AG20443 (cell line): ENCODE results near the gene ULK3.
A peak's percentile ranks its signal among the peaks of the same experiment; 100 is the strongest.
"Not testable (repeated sequence)": the region's sequence is repeated elsewhere in the genome, so short reads cannot be mapped to it uniquely, and the experiment has no call there.

Experiments
- DNase-seq: peaks from one replicate; pipeline ENCODE4 v3.0.0; 2012; ENCODE audit warnings: low spot score, mixed read lengths

The ULK3 gene, protein sequence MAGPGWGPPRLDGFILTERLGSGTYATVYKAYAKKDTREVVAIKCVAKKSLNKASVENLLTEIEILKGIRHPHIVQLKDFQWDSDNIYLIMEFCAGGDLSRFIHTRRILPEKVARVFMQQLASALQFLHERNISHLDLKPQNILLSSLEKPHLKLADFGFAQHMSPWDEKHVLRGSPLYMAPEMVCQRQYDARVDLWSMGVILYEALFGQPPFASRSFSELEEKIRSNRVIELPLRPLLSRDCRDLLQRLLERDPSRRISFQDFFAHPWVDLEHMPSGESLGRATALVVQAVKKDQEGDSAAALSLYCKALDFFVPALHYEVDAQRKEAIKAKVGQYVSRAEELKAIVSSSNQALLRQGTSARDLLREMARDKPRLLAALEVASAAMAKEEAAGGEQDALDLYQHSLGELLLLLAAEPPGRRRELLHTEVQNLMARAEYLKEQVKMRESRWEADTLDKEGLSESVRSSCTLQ

DNA sequence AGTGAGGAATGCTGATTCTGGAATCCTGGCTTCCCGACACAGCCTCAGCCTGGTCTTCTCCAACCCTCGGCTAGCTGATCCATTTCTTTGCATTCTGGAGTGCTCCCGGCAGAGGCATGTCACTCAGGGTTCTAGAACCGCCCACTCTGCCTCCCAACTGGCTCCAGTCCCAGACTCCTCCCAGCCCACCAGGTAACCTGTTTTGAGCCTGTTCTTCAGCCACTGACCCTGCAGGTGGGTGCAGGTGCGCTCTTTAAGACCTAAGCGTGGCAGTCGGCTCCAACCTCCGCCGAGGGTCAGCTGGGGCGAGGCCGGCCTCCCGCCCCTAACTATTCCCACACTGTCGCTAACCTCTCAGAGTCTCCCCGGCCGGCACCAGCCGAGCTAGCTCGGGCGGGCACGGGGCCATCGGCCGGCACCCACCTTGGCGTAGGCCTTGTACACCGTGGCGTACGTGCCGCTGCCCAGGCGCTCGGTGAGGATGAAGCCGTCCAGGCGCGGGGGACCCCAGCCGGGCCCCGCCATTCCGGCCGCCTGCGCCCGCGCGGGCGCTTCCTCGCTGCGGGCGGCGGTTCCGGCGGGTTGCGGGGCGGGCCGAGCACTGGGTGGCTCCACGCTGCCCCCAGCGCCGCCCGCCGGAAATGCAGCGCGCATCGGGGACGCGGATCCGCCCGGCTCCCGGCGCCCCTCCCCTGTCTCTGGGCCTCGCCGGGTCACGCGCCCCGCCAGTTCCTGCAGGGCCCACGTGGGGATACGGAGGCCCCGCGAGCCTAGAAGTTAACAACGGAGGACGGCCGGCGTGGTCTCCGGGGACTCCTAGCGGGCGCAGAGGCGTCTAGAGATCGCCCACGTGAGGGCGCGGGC lies at the start of gene ULK3:
TSS of gene ULK3 (minus strand) at position 576 of the 864 bp plus-strand sequence. CDS start at position 525, 51 bp downstream.
- peak; percentile 99 for DNase-seq

DNA sequence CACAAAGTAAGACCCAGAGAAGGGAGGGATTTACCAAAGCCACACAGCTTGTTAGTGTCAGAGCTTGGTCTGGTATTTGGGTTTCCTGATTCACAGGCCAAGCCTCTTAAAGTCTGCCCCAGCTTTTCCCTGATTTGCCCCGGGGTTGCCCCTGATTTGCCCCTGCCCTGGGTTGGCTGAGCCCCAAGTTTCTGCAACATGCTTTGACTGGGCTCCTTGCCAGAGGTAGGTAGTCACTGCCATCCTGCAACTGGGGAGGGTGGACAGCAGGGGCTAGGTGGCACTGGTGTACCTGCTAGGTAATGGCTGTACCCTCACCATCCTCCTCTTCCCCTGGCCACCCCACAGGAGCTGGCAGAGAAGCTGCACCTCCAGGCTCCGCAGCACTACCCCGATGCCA lies 49.4 kb upstream of the ULK3 start:
- DNase-seq, result no peak

DNA sequence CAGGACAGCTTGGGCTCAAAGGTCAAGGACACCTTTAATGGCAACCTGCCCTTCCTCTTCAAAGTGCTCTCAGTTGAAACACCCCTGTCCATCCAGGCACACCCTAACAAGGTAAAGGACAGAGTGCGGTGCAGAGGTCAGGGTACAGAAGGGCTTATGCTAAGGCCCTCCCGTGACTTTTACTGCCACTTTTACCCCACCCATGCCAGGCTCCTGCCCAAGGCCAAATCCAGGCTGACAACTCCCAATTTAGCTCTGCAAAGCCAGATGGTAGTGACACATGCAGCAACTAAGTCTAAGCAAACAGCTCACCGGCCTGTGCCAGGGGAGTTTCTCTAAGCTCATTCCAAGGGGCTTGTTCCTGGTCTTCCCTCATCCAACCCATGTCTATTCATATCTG lies 48.5 kb upstream of the ULK3 start:
- DNase-seq, result no peak

DNA sequence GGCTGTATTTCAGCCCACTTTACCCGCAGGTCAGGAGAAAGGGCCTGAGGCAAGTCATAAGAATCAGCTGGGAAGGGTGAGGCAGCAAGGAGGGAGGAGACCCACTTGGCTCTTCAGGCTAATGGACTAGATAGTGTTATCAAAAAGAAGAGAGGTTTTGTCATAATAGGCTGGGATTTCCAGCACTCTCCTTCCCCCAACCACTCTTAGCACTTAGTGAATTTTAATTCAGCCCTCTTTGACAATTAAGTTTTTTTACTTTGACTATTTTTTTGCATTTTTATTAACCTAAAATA lies 47.7 kb upstream of the ULK3 start:
- no peak for DNase-seq

DNA sequence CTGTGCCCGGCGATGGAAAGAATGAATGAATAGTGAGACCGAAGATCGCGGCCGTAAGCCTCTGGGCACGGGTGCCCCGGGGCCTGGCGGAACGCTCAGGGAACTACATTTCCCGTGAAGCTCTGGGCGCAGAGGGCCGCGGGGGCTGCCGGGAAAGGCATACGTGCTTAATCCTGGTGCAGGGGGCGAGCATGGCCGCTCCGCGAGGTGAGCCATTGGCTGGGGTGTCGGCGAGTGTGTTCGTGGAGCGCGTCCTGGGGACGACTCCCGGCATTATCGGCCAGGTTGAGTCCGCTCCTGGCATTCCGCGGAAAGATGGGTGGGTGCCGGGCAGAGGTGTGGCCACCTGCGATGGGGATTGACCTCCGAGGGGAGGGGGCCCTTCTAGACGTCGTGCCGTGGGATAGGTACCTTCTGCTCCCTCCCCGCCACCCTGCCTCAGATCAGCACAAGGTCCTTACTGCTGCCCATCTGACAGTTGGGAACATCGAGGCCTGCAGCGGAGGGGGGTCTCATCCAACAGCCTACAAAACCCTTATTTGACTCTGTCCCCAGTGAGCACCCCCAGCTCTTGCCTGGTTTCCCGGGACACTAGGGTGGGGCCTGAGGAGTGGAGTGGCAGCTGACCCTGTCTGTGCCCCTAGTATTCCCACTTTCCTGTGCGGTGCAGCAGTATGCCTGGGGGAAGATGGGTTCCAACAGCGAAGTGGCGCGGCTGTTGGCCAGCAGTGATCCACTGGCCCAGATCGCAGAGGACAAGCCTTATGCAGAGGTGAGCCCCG lies 47.1 kb upstream of the ULK3 start, which contains the start of gene MPI:
TSS of gene MPI (plus strand) at position 160 of the 782 bp plus-strand sequence. CDS start at position 192, 32 bp downstream.
- peak; percentile 96 for DNase-seq

DNA sequence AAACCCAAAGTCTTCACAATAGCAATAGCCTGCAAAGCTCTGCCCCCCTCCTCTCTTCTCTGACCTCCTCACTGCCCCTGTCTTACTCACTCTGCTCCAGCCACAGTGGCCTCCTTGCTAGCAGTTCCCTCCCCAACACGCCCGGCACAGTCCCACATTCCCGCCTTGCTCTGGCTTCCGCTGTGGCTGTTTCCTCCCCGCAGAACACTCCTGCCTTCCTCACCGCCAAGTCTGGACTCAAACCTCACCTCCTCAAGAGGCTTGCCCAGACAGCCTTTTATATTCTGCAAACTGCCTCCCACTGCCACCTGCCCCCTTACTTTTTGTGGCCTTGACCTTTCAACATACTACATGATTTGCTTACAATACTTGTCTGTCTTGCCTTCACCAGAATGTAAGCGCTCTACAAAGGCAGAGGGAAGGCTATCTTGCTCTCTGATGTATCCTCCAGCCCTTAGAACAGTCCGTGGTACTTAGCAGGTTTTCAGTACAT lies 46.5 kb upstream of the ULK3 start:
- DNase-seq, result peak; percentile 66

DNA sequence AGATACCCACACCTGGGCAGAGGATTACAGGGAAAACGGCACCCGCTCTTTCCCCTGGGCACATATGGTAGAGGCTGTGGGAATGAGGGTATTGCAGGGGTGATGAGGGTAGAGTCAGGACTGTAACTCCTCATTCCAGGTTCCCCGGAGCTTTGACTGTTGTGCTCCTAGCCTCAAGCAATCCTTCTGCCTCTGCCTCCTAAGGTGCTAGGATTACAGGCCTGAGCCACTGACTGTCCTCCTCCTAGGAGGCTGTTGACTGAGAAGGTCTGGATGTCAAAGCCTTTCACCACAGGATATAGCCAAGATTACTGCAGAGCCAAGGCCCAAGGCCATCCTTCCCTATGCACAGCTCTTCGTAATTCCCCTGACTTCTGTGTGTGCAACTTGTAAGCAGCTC lies 45.8 kb upstream of the ULK3 start:
- no peak for DNase-seq

DNA sequence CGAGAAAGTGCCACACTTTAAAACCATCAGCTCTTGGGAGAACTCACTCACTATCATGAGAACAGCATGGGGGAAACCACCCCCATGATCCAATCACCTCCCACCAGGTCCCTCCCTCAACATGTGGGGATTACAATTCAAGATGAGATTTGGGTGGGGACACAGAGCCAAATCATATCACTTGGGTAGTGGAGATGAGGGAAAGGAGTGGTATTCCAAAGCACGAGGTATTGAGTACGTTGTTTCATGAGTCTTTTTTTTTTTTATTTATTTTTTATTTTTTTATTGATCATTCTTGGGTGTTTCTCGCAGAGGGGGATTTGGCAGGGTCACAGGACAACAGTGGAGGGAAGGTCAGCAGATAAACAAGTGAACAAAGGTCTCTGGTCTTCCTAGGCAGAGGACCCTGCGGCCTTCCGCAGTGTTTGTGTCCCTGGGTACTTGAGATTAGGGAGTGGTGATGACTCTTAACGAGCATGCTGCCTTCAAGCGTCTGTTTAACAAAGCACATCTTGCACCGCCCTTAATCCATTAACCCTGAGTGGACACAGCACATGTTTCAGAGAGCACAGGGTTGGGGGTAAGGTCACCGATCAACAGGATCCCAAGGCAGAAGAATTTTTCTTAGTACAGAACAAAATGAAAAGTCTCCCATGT lies 44.7 kb upstream of the ULK3 start:
- DNase-seq, result not testable (repeated sequence)

DNA sequence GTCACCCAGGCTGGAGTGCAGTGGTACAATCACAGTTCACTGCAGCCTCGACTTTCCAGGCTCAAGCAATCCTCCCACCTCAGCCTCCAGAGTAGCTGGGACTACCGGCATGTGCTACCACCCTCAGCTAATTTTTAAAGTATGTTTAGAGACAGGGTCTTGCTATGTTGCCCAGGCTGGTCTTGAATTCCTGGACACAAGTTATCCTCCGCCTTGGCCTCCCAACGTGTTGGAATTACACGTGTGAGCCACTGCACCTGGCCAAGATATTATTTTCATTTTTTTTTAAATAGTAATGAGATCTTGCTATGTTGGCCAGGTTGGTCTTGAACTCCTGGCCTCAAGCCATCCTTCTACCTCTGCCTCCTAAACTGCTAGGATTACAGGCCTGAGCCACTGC lies 42.5 kb upstream of the ULK3 start:
- DNase-seq, result no peak

DNA sequence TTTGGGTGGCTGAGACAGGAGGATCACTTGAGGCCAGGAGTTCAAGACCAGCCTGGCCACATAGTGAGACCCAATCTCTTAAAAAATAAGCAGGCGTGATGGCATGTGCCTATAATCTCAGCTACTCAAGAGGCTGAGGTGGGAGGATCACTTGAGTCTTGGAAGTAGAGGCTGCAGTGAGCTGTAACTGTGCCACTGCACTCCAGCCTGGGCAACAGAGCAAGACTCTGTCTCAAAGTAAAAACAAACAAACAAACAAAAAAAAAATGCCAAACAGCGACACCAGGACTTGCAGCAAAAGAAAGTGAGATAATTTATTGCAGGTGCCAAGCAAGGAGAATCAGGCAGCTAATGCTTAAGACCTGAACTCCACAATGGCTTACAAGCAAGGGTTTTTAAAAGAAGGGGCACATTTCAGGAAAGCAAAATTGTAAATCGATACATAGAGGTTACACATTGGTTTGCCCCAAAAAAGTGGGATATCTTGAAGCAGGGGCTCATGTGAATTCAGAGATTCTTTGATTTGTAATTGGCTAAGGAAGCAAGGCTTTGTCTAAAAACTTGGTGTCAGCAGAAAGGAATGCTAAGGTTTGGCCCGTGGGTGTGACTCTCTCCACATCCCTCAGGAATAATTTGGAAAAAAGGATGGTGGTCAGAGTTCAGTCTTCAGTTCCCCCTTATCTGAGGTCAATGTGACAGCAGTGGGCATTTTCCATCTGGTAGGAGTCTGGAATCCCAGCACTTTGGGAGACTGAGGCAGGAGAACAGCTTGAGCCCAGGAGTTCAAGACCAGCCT lies 41.7 kb upstream of the ULK3 start:
- DNase-seq, result peak; percentile 46

DNA sequence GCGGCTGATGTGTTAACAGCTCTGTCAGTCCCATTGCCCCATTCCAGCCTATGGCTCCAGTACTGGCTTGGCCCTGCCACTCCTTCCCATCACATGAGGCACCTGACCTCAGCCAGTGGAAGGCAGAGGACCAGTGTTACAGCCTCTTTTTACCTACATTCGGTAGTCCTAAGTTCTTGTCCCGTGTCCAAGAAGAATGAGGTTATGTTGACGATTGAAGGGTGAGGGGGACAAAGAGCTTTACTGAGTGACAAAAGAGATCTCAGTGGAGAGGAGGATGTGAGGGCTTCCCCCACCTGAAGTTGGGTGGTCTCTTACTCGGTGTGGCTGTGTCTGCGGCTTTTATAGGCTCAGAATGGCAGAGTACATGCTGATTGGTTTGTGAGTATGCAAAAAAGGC lies 39.6 kb upstream of the ULK3 start:
- no peak for DNase-seq

DNA sequence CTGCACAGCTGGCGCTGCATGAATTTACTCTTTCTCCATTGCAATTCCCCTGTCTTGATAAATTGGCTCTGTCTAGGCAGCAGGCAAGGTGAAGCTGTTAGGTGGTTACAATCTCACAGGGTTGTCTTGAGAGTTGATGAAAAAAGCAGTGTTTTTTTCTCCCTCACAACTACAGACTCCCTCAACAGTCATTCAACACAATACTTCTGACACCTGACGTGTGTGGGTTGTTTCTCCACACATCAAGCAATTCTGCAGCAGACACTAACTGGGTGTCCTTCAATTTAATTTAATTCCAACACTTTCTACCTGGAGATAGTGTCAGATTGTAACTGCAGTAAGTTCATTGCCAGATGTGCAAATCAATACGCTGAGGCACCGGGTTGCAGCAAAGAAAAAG lies 35.3 kb upstream of the ULK3 start:
- DNase-seq, result no peak

DNA sequence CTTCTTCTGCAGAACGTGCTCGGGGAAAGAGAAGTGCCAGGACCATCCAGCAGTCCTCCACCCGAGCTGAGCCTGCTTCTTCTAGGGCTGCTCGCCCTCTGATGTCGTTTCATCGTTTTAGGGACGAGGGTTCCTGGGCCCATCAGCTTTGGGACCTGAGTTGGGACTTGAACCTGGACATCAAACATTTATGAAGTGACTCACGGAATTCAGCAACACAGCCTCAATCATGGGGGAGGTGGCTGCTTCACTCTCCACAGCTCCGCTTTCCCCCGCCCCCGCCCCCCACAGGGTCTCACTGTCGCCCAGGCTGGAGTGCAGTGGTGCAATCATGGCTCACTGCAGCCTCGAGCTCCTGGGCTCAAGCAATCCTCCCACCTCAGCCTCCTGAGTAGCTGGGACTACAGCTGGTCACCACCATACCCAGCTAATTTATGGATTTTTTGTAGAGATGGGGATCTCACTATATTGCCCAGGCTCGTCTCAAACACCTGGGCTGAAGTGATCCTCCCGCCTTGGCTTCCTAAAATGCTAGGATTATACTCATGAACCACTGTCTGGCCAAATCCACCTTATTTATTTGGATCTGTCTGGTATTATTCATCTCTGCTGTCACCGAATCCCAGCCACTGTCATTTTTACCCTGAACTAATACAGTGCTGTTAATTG lies 30.9 kb upstream of the ULK3 start:
- peak; percentile 41 for DNase-seq

DNA sequence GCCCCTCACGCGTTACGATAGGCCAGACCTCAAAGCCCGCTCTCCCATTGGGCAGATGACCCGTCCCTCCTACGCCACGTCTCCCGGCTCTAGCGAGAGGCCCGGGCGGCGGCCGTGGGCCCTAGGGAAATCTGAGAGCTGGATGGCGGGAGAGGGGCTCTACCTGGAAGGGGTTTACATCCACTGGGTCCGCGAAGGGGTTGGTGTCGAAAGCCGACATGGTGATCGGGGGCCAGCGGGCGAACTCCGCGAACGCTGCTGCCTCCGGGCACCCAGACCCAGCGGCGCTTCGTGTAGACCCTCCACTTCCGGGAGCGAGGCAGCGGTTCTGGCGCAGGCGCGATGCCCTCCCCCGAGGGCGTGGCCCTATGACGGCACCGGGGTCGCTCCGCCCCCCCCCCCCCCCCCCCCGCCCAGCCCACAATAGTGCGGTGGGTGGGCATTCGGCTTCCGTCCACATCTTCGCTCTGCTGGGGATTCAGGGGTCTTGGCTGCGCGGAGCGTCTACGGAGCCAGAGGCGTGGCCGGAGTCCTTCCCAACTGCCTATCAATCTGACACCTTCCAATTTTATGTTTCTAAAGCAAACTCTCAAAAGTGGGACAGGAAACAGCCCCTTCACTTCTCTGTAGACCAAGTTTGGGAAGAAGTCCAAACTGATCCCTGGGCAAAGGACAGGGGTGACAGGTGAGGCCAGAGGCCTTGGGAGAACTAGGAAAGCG lies 30.2 kb upstream of the ULK3 start, which contains the start of gene SCAMP2:
TSS of gene SCAMP2 (minus strand) at position 330 of the 720 bp plus-strand sequence. CDS start at position 220, 110 bp downstream.
- peak; percentile 99 for DNase-seq

DNA sequence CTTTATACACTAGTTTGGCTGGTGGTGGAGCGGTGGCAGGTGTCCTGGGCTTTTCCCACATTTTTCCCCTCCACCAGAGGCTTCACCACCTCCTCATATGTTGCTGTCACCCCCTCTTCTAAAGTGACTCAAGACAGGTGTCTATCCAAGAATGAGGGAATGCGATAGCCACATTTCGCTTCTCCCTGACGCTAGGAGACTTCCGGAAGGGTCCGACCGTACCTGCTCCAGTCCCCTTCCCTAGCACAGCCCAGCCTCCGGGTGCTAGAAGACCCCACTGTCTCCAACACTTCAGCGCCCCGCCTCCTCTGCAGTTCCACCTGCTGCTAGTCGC lies 29.7 kb upstream of the ULK3 start:
- no peak for DNase-seq

DNA sequence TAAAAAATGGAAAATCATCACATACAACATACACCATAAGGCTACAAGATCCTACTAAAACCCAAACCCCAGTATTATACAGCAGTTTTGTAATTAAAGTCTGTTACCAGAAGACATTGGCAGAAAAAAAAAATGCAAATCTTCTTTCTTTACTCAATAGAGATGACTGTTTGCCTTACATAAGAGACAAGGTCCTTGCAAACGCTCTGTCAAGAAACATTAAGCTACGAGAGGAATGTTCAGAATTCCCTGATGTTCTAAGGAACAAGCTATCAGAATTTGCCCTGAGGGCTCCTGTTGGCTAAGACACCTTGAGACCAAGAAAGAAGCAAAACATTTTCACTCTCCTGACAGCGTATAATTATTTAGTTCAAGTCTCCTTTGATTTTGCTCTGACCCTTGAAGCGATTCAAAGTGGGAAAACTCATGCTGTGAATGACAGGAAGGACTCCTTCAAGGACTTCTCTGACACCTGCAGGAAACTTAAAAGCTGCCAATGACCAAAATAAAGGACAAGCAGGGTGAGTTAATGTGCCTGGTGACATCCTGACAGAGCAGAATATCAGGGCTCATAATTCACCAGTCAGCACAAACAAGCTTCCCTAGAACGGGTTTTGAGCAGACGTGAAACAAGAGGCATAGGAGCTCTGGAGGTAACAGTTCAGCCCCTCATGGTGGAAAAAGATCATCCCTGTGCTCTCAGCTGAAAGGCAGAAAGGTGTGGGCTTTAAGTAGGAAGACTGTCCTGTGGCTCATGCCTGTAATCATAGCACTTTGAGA lies 27.7 kb upstream of the ULK3 start:
- no peak for DNase-seq

DNA sequence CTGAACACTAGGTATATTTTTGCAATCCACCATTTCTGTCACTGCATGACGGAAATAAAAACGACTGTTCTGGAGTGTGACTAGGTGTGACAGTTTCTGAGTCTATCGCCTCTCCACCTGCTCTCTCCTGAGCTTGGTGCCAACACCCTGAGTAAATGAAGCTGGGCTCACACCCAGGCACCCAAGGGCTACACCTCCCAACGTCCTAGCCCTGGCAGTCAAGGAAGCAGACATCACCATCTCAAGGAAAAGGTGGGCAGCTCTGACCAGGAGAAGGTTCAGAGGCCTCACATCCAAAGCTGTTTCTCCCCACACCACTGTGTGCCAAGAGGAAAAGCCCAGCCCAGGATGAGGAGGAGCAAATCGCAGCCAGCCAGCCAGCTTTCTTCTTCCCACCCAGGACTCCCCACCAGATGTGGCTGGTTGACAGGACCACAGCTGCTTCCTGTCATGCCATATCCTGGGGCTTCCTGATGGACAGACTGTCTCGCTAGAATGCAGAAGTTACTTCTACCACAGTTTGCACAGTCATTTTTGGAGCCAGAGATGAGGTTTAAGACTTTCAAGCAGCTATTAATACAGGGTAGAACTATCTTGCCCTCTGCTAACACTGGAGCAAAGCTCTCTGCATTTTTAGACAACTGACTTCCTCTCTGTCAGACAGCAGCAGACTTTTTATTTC lies 26.9 kb upstream of the ULK3 start:
- DNase-seq, result peak; percentile 44

DNA sequence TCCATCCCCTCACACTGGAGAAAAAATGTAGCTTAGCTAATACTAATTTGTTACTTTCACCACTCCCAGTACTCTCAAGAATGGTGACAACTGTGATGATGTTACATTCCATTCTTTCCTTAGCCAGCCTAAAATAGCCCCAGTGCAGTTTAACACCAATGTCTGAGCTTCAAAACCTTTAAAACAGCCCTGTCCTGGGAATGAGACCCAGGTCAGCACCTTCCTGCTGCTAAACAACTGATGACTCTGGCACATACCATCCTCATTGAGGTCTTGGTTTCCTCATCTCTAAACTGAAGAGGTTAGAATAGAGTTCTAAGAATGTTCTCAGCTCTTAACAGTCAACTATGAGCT lies 26.4 kb upstream of the ULK3 start:
- no peak for DNase-seq
